ENCODE results near the gene LRRC8D. TPM values are rescaled to one million over a fixed set of nuclear protein-coding genes. Genes with fewer than 3 reads are reported as not detected.

LRRC8D gene
- total RNA-seq, 1 donor from 2014 or later = 33.9 TPM

GRCh38 chr1:89972024-89972423 is 151.2 kb downstream of the LRRC8D start:
- H3K9me3 Mint-ChIP-seq (ENCODE audit: unreplicated experiment) = no peaks in the 10 kb centered on the region
- no peak for TF ChIP-seq CTCF (IDR thresholded peaks at IDR 0.05; ENCODE audit: unreplicated experiment)
- no peaks in the 10 kb centered on the region for H3K36me3 Mint-ChIP-seq (ENCODE audit: low read depth, unreplicated experiment)

GRCh38 chr1:89973471-89974127 is 152.8 kb downstream of the LRRC8D start:
- peaks cover 10% of the 10 kb centered on the region for H3K4me1 Mint-ChIP-seq (ENCODE audit: unreplicated experiment)
- H3K9me3 Mint-ChIP-seq (ENCODE audit: unreplicated experiment) = no peaks in the 10 kb centered on the region
- TF ChIP-seq CTCF (IDR thresholded peaks at IDR 0.05; ENCODE audit: unreplicated experiment) = no peak
- H3K4me3 Mint-ChIP-seq (ENCODE audit: unreplicated experiment) = no peak overlapping the region
- DNase-seq (ENCODE audit: low spot score) = no peak
- no peak overlapping the region for H3K27ac Mint-ChIP-seq (ENCODE audit: unreplicated experiment)
- peaks cover 1% of the 10 kb centered on the region for H3K27me3 Mint-ChIP-seq (ENCODE audit: unreplicated experiment)
- H3K36me3 Mint-ChIP-seq (ENCODE audit: low read depth, unreplicated experiment) = no peaks in the 10 kb centered on the region

More at GRCh38 chr1:89972024-89972423, 151.2 kb downstream of the LRRC8D start:
- Mint-ChIP-seq H3K27ac (ENCODE audit: unreplicated experiment) (no peak overlapping the region), H3K27me3 (ENCODE audit: unreplicated experiment) (peaks cover 1% of the 10 kb centered on the region), H3K4me3 (ENCODE audit: unreplicated experiment) (no peak overlapping the region), H3K4me1 (ENCODE audit: unreplicated experiment) (peaks cover 10% of the 10 kb centered on the region)
- no peak for DNase-seq (ENCODE audit: low spot score)

- no peak for DNase-seq (ENCODE audit: low spot score)
- Mint-ChIP-seq H3K27ac (ENCODE audit: unreplicated experiment) (no peak overlapping the region), H3K4me1 (ENCODE audit: unreplicated experiment) (peaks cover 10% of the 10 kb centered on the region), H3K9me3 (ENCODE audit: unreplicated experiment) (no peaks in the 10 kb centered on the region), H3K4me3 (ENCODE audit: unreplicated experiment) (no peak overlapping the region), H3K27me3 (ENCODE audit: unreplicated experiment) (peaks cover 1% of the 10 kb centered on the region), H3K36me3 (ENCODE audit: low read depth, unreplicated experiment) (no peaks in the 10 kb centered on the region)
- no peak for TF ChIP-seq CTCF (IDR thresholded peaks at IDR 0.05; ENCODE audit: unreplicated experiment)
These were observed 153.4 kb downstream of the LRRC8D start for GRCh38 chr1:89974256-89974655.

GRCh38 chr1:89974696-89975470 is 154.1 kb downstream of the LRRC8D start:
- no peak overlapping the region for H3K4me3 Mint-ChIP-seq (ENCODE audit: unreplicated experiment)
- no peak for TF ChIP-seq CTCF (IDR thresholded peaks at IDR 0.05; ENCODE audit: unreplicated experiment)
- H3K4me1 Mint-ChIP-seq (ENCODE audit: unreplicated experiment) = peaks cover 10% of the 10 kb centered on the region
- H3K27me3 Mint-ChIP-seq (ENCODE audit: unreplicated experiment) = peaks cover 1% of the 10 kb centered on the region
- DNase-seq (ENCODE audit: low spot score) = no peak
- no peaks in the 10 kb centered on the region for H3K36me3 Mint-ChIP-seq (ENCODE audit: low read depth, unreplicated experiment)
- no peaks in the 10 kb centered on the region for H3K9me3 Mint-ChIP-seq (ENCODE audit: unreplicated experiment)
- H3K27ac Mint-ChIP-seq (ENCODE audit: unreplicated experiment) = no peak overlapping the region

Data from endothelial cell (in vitro differentiated cells).